IMR-90 (cell line): ENCODE results near the gene SLC16A2. TPM values are rescaled to one million over a fixed set of nuclear protein-coding genes. Genes with fewer than 3 reads are reported as not detected.

Experiments
- ATAC-seq: fragments of 200-7000 bp; cut with Tn5 transposase; 2 replicates; pipeline ENCODE4 v1.9.1; 2020; ENCODE audit warnings: low read depth, mild to moderate bottlenecking, moderate library complexity
- BruUV-seq: library from RNA; stranded (reverse); fragments of 400-500 nt; replicated peaks from 2 replicates; lab custom pipeline; 2021; lab: Mats Ljungman, UMichigan
- CTCF ChIA-PET: fragments of 300-600 bp; formaldehyde crosslinking; extraction: SDS; loops from one replicate; lab custom pipeline; 2021; ENCODE audit warnings: antibody characterized with exemption; lab: Yijun Ruan, JAX
- POLR2A ChIA-PET: fragments of 300-600 bp; sonication (Branson Sonifier 250); formaldehyde crosslinking; loops from one replicate; lab custom pipeline; 2022; ENCODE audit warnings: antibody characterized with exemption; ENCODE audit not compliant: unreplicated experiment; lab: Charles Lee
- DNase-seq: peaks from one replicate; pipeline ENCODE4 v3.0.0; 2013
- H2AFZ ChIP-seq: replicated peaks from 2 replicates; pipeline ENCODE3; 2013; ENCODE audit warnings: low read length, mild to moderate bottlenecking; ENCODE audit not compliant: poor library complexity
- H2AK5ac ChIP-seq: 2 replicates; pipeline ENCODE4 v1.6.1; 2013; ENCODE audit warnings: low read depth, low read length, inconsistent platforms
- H2AK9ac ChIP-seq: replicated peaks from 2 replicates; pipeline ENCODE3; 2013; ENCODE audit warnings: mild to moderate bottlenecking, low read depth, low read length, moderate library complexity; ENCODE audit not compliant: poor library complexity
- H2BK120ac ChIP-seq: 2 replicates; pipeline ENCODE4 v1.6.1; 2013; ENCODE audit warnings: low read depth, low read length, inconsistent platforms
- H2BK15ac ChIP-seq: 3 replicates; pipeline ENCODE4 v1.6.1; 2013; ENCODE audit warnings: low read depth, low read length, inconsistent platforms
- H2BK20ac ChIP-seq: 2 replicates; pipeline ENCODE4 v1.6.1; 2013; ENCODE audit warnings: low read depth, mild to moderate bottlenecking, inconsistent platforms, low read length, moderate library complexity
- H2BK5ac ChIP-seq: 2 replicates; pipeline ENCODE4 v1.6.1; 2013; ENCODE audit warnings: mild to moderate bottlenecking, low read depth, low read length, inconsistent platforms; ENCODE audit not compliant: poor library complexity, severe bottlenecking
- H3K14ac ChIP-seq: replicated peaks from 2 replicates; pipeline ENCODE4 v1.6.1; 2013; ENCODE audit warnings: low read depth, low read length, inconsistent platforms
- H3K18ac ChIP-seq: 2 replicates; pipeline ENCODE4 v1.6.1; 2013; ENCODE audit warnings: low read depth, low read length, control low read depth
- H3K23ac ChIP-seq: 2 replicates; pipeline ENCODE4 v1.6.1; 2013; ENCODE audit warnings: low read depth, low read length, inconsistent platforms
- H3K27ac ChIP-seq: 2 replicates; pipeline ENCODE4 v1.5.1; 2013; ENCODE audit warnings: mild to moderate bottlenecking, control low read depth, low read length; ENCODE audit not compliant: insufficient read depth
- H3K27me3 ChIP-seq: 2 replicates; pipeline ENCODE4 v1.6.1; 2013; ENCODE audit warnings: low read length; ENCODE audit not compliant: control insufficient read depth, insufficient read depth
- H3K36me3 ChIP-seq: 2 replicates; pipeline ENCODE4 v1.6.1; 2013; ENCODE audit warnings: low read length, mixed read lengths; ENCODE audit not compliant: control insufficient read depth, insufficient read depth
- H3K4ac ChIP-seq: 2 replicates; pipeline ENCODE4 v1.6.1; 2013; ENCODE audit warnings: low read depth, low read length, inconsistent platforms
- H3K4me1 ChIP-seq: 2 replicates; pipeline ENCODE4 v1.6.1; 2013; ENCODE audit warnings: low read length, mixed read lengths; ENCODE audit not compliant: control insufficient read depth, insufficient read depth
- H3K4me2 ChIP-seq: 2 replicates; pipeline ENCODE4 v1.6.1; 2013; ENCODE audit warnings: low read depth, mild to moderate bottlenecking, control low read depth, low read length, moderate library complexity
- H3K4me3 ChIP-seq: 2 replicates; pipeline ENCODE4 v1.5.1; 2013; ENCODE audit warnings: low read depth, mild to moderate bottlenecking, control low read depth, low read length, moderate library complexity; ENCODE audit not compliant: insufficient read depth
- H3K56ac ChIP-seq: 2 replicates; pipeline ENCODE4 v1.6.1; 2013; ENCODE audit warnings: low read length, inconsistent platforms; ENCODE audit not compliant: insufficient read depth; ENCODE audit errors: extremely low read depth
- H3K79me1 ChIP-seq, 2 experiments: 2 replicates each; pipeline ENCODE4 v1.6.1; 2013; ENCODE audit warnings: low read length in 2 of 2, inconsistent platforms in 1 of 2, low read depth in 1 of 2
- H3K9ac ChIP-seq: 2 replicates; pipeline ENCODE4 v1.6.1; 2013; ENCODE audit warnings: low read depth, low read length, control low read depth
- H3K9me1 ChIP-seq: 2 replicates; pipeline ENCODE4 v1.6.1; 2013; ENCODE audit warnings: low read length, inconsistent platforms; ENCODE audit not compliant: insufficient read depth
- H3K9me3 ChIP-seq: 2 replicates; pipeline ENCODE4 v1.6.1; 2013; ENCODE audit warnings: low read length; ENCODE audit not compliant: control insufficient read depth, insufficient read depth
- H4K20me1 ChIP-seq: 2 replicates; pipeline ENCODE4 v1.6.1; 2013; ENCODE audit warnings: low read length, inconsistent platforms; ENCODE audit not compliant: insufficient read depth
- H4K5ac ChIP-seq: 2 replicates; pipeline ENCODE4 v1.6.1; 2013; ENCODE audit warnings: mild to moderate bottlenecking, low read depth, low read length, control low read depth
- H4K8ac ChIP-seq, 2 experiments: 2 replicates each; pipeline ENCODE4 v1.6.1; 2013; ENCODE audit warnings: low read depth in 2 of 2, low read length in 2 of 2, control low read depth in 1 of 2, inconsistent platforms in 1 of 2
- H4K91ac ChIP-seq: 2 replicates; pipeline ENCODE4 v1.6.1; 2013; ENCODE audit warnings: low read depth, low read length, inconsistent platforms; ENCODE audit not compliant: insufficient read depth
- BHLHE40 ChIP-seq: fragments of 150-350 bp; IDR thresholded peaks from 2 replicates; pipeline ENCODE4 v1.6.1; 2016; ENCODE audit warnings: mild to moderate bottlenecking, low read depth, low read length
- CEBPB ChIP-seq: IDR thresholded peaks from 2 replicates; pipeline ENCODE4 v1.6.1; 2012; ENCODE audit warnings: low read depth, low read length, improper control_type of control experiment
- CHD1 ChIP-seq: IDR thresholded peaks from 2 replicates; pipeline ENCODE4 v1.6.1; 2012; ENCODE audit warnings: low read depth, low read length, improper control_type of control experiment
- FOS ChIP-seq: fragments of 150-350 bp; IDR thresholded peaks from 2 replicates; pipeline ENCODE4 v1.6.1; 2016; ENCODE audit warnings: low read depth, low read length
- MAFK ChIP-seq: IDR thresholded peaks from 2 replicates; pipeline ENCODE4 v1.6.1; 2012; ENCODE audit warnings: low read depth, low read length, improper control_type of control experiment
- MAZ ChIP-seq: IDR thresholded peaks from 2 replicates; pipeline ENCODE4 v1.6.1; 2012; ENCODE audit warnings: low read depth, mild to moderate bottlenecking, low read length, improper control_type of control experiment, moderate library complexity, borderline replicate concordance
- MXI1 ChIP-seq: IDR thresholded peaks from 2 replicates; pipeline ENCODE4 v1.6.1; 2012; ENCODE audit warnings: low read depth, mild to moderate bottlenecking, low read length, moderate library complexity, borderline replicate concordance
- NFE2L2 ChIP-seq: fragments of 150-350 bp; IDR thresholded peaks from 2 replicates; pipeline ENCODE4 v1.6.1; 2016; ENCODE audit warnings: low read depth, mild to moderate bottlenecking, low read length
- POLR2A ChIP-seq: IDR thresholded peaks from 2 replicates; pipeline ENCODE4 v1.6.1; 2012; ENCODE audit warnings: mild to moderate bottlenecking, low read depth, low read length
- RAD21 ChIP-seq: IDR thresholded peaks from 2 replicates; pipeline ENCODE4 v1.6.1; 2012; ENCODE audit warnings: low read length, improper control_type of control experiment
- RCOR1 ChIP-seq: IDR thresholded peaks from 2 replicates; pipeline ENCODE4 v1.6.1; 2012; ENCODE audit warnings: mild to moderate bottlenecking, low read length, improper control_type of control experiment; ENCODE audit not compliant: insufficient replicate concordance
- RFX5 ChIP-seq: IDR thresholded peaks from 2 replicates; pipeline ENCODE4 v1.8.0; 2012; ENCODE audit warnings: low read depth, mild to moderate bottlenecking, low read length, moderate library complexity
- SMC3 ChIP-seq: fragments of 150-350 bp; IDR thresholded peaks from 2 replicates; pipeline ENCODE4 v1.6.1; 2016; ENCODE audit warnings: low read depth, mild to moderate bottlenecking, antibody characterized with exemption, low read length, moderate library complexity
- dilution Hi-C: fragments of 300-500 bp; cut with HindIII; formaldehyde crosslinking; loops from one replicate; pipeline ENCODE4 v1.14.3; 2018; ENCODE audit warnings: low sequenced_read_pairs; ENCODE audit not compliant: unreplicated experiment
- in situ Hi-C: fragments of 300-500 bp; cut with MboI; formaldehyde crosslinking; loops from 3 replicates; pipeline ENCODE4 v1.14.3; 2019; ENCODE audit warnings: low sequenced_read_pairs, inconsistent platforms, mixed read lengths
- intact Hi-C: fragments of 100-400 bp; cut with micrococcal nuclease; formaldehyde crosslinking; loops from 2 replicates; pipeline ENCODE4 v1.10.0; 2022
- polyA plus RNA-seq, 3 experiments: library from polyadenylated mRNA; depleted of rRNA; stranded (reverse); fragments of >200 nt; gene quantifications; 2 replicates each; pipeline ENCODE4 v1.2.3, GENCODE V29; 2012; ENCODE audit warnings: low replicate concordance in 1 of 3
- total RNA-seq: library from RNA; depleted of rRNA; stranded (reverse); fragments of >200 nt; gene quantifications from 2 replicates; pipeline ENCODE4 v1.2.3, GENCODE V29; 2012
- TF ChIP-seq, protein P1 (sequence below): conservative IDR thresholded peaks from 2 replicates; pipeline ENCODE4 v1.5.1; 2012; ENCODE audit warnings: mild to moderate bottlenecking, low read depth, low read length, improper control_type of control experiment
- TF ChIP-seq, protein P2 (sequence below): fragments of 150-350 bp; IDR thresholded peaks from 2 replicates; pipeline ENCODE4 v1.6.1; 2016; ENCODE audit warnings: low read depth, mild to moderate bottlenecking, low read length, moderate library complexity, borderline replicate concordance
- TF ChIP-seq, protein P3 (sequence below): fragments of 150-350 bp; IDR thresholded peaks from 2 replicates; pipeline ENCODE4 v1.6.1; 2017; ENCODE audit warnings: mild to moderate bottlenecking, antibody characterized with exemption, low read length, low read depth

SLC16A2 gene
- total and polyA plus RNA-seq, 2 of the 4 experiments (the other 2 are of a cell fraction) = 6.1 to 23.8 TPM

DNA sequence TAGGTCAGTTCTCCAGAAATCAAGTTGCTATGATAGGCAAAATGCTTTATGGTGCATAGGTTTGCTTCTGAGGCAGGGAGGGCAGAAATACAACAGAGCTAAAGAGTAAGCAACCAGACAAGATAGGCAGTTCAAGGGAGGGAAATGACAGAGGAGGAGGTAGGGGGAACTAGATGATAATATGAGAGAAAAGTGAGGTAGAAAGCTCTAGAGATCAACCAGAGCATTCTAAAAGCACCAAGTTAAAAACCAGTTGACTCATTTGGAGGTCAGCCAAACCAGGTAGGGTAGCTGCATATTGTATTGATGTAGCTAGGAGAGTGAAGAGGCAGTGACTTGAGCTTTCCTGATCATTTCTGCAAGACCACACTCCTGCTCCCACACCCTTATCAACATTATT lies 49.0 kb upstream of the SLC16A2 start:
- Histone ChIP-seq H3K23ac (no peak overlapping the region), H3K79me1 (no peaks in the 10 kb centered on the region), H4K8ac (no peak overlapping the region), H4K5ac (no peak overlapping the region), H3K27ac (no peak overlapping the region), H4K20me1 (no peaks in the 10 kb centered on the region), H4K91ac (no peak overlapping the region), H3K4me2 (no peak overlapping the region), H3K9me3 (no peaks in the 10 kb centered on the region; the same call in 1 of the 2 replicates), H3K4me1 (no peaks in the 10 kb centered on the region), H3K18ac (no peak overlapping the region), H2BK20ac (no peak overlapping the region), H3K4ac (no peak overlapping the region), H2AK9ac (no peak overlapping the region), H3K36me3 (no peaks in the 10 kb centered on the region), H2AFZ (no peak overlapping the region), H3K56ac (no peak overlapping the region), H2AK5ac (no peak overlapping the region), H3K9me1 (no peaks in the 10 kb centered on the region), H2BK15ac (no peak overlapping the region), H3K27me3 (peaks cover 14% of the 10 kb centered on the region), H2BK120ac (no peak overlapping the region), H3K9ac (no peak overlapping the region), H3K14ac (no peak overlapping the region), H3K4me3 (no peak overlapping the region), H2BK5ac (no peak overlapping the region)
- DNase-seq = no peak
- no peak for ATAC-seq
- no peak for TF ChIP-seq SMC3
- TF ChIP-seq NFE2L2 = no peak
- no peak for TF ChIP-seq RFX5
- TF ChIP-seq, protein P1, sequence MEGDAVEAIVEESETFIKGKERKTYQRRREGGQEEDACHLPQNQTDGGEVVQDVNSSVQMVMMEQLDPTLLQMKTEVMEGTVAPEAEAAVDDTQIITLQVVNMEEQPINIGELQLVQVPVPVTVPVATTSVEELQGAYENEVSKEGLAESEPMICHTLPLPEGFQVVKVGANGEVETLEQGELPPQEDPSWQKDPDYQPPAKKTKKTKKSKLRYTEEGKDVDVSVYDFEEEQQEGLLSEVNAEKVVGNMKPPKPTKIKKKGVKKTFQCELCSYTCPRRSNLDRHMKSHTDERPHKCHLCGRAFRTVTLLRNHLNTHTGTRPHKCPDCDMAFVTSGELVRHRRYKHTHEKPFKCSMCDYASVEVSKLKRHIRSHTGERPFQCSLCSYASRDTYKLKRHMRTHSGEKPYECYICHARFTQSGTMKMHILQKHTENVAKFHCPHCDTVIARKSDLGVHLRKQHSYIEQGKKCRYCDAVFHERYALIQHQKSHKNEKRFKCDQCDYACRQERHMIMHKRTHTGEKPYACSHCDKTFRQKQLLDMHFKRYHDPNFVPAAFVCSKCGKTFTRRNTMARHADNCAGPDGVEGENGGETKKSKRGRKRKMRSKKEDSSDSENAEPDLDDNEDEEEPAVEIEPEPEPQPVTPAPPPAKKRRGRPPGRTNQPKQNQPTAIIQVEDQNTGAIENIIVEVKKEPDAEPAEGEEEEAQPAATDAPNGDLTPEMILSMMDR = no peak
- no peak for TF ChIP-seq CEBPB
- no peak for TF ChIP-seq MAZ
- TF ChIP-seq RAD21 = no peak
- TF ChIP-seq BHLHE40 = no peak
- no peak for TF ChIP-seq RCOR1
- TF ChIP-seq FOS = no peak
- no peak for TF ChIP-seq POLR2A
- TF ChIP-seq CHD1 = no peak
- TF ChIP-seq, protein P2, sequence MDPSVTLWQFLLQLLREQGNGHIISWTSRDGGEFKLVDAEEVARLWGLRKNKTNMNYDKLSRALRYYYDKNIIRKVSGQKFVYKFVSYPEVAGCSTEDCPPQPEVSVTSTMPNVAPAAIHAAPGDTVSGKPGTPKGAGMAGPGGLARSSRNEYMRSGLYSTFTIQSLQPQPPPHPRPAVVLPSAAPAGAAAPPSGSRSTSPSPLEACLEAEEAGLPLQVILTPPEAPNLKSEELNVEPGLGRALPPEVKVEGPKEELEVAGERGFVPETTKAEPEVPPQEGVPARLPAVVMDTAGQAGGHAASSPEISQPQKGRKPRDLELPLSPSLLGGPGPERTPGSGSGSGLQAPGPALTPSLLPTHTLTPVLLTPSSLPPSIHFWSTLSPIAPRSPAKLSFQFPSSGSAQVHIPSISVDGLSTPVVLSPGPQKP = no peak
- TF ChIP-seq MAFK = no peak
- TF ChIP-seq MXI1 = no peak
- TF ChIP-seq, protein P3, sequence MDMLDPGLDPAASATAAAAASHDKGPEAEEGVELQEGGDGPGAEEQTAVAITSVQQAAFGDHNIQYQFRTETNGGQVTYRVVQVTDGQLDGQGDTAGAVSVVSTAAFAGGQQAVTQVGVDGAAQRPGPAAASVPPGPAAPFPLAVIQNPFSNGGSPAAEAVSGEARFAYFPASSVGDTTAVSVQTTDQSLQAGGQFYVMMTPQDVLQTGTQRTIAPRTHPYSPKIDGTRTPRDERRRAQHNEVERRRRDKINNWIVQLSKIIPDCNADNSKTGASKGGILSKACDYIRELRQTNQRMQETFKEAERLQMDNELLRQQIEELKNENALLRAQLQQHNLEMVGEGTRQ = no peak
- in situ Hi-C loops = no loop called here
- ChIA-PET POLR2A (no interaction called here), CTCF (interaction anchor here (2.0 kb wide), 1 partner anchor 10 kb away, joined by 9 read pairs; no protein-coding TSS in a partner anchor)
- intact Hi-C loops = no loop called here
- dilution Hi-C loops = no loop called here
- BruUV-seq = no TSS peak
